ENCODE results near the gene KSR2. TPM values are rescaled to one million over a fixed set of nuclear protein-coding genes. Genes with fewer than 3 reads are reported as not detected.

Gene KSR2
- total and polyA plus RNA-seq, 10 of the 15 experiments (the other 5 are each of a cell fraction or from before 2014, with no cell fraction given): under 0.01 to 1.5 (median 0.01) TPM; not detected in 3

- CTCF ChIA-PET: interaction anchor here (1.1 to 5.2 kb wide), 17 partner anchors 10 to 1076 kb away, joined by 3 to 78 read pairs (median 8); no protein-coding TSS in a partner anchor
- Histone ChIP-seq H2AFZ (ENCODE audit: control insufficient read depth, low read depth, low read length) (no peak overlapping the region), H3K36me3 (ENCODE audit: control insufficient read depth in 2 of 2, insufficient read depth in 2 of 2, low read length in 1 of 2) (no peaks in the 10 kb centered on the region), H3K4me2 (ENCODE audit: control insufficient read depth, insufficient read depth) (no peak overlapping the region), H4K20me1 (ENCODE audit: control insufficient read depth, insufficient read depth) (no peaks in the 10 kb centered on the region), H3K4me1 (ENCODE audit: control insufficient read depth, insufficient read depth, low read length) (no peaks in the 10 kb centered on the region), H3K27ac (ENCODE audit: control insufficient read depth, insufficient read depth) (no peak overlapping the region), H3K27me3 (replicated peaks in 1 of 2; ENCODE audit: control insufficient read depth in 2 of 2, insufficient read depth in 2 of 2, low read length in 1 of 2) (no peaks in the 10 kb centered on the region; a peak in 1 of 4 replicates), H3K79me2 (ENCODE audit: control insufficient read depth, insufficient read depth, low read length) (no peaks in the 10 kb centered on the region), H3K4me3 (no peak overlapping the region), H3K9me3 (replicated peaks; ENCODE audit: control insufficient read depth, insufficient read depth, low read length) (no peaks in the 10 kb centered on the region), H3K9ac (ENCODE audit: control insufficient read depth, insufficient read depth, low read length) (no peak overlapping the region)
- whole genome bisulfite sequencing (ENCODE audit: insufficient coverage, insufficient replicate concordance, low lambda C conversion rate, missing lambda C conversion rate): 41% methylated on average over 9 of the region's 9 CpGs
- no peak for FAIRE-seq
- RAD21 ChIA-PET (ENCODE audit: unreplicated experiment): interaction anchor here (1.7 to 2.9 kb wide), 4 partner anchors 13 to 600 kb away, joined by 10 to 22 read pairs (median 14); no protein-coding TSS in a partner anchor
- no TSS peak for BruUV-seq (replicated peaks)
- ATAC-seq: no peak
- in situ Hi-C loops (cut with MboI) (loop anchor here (5.0 kb wide), 1 partner anchor 469 kb away; no protein-coding TSS in a partner anchor), intact Hi-C loops (cut with micrococcal nuclease; ENCODE audit: unreplicated experiment) (loop anchor here (2.0 to 5.0 kb wide), 2 partner anchors 249 to 600 kb away; no protein-coding TSS in a partner anchor)
- no peak for DNase-seq (ENCODE audit: low read depth, low spot score)
- POLR2A ChIA-PET: no interaction called here
- SMC1A ChIA-PET (ENCODE audit: uncharacterized antibody, unreplicated experiment): interaction anchor here (0.9 to 2.4 kb wide), 7 partner anchors 25 to 469 kb away, joined by 3 to 25 read pairs (median 5); no protein-coding TSS in a partner anchor
- TF ChIP-seq HCFC1 (IDR thresholded peaks at IDR 0.05; ENCODE audit: low read length): no peak
- TF ChIP-seq CUX1 (IDR thresholded peaks at IDR 0.05; ENCODE audit: insufficient replicate concordance, low read depth, low read length): no peak
- TF ChIP-seq ELK1 (IDR thresholded peaks at IDR 0.05; ENCODE audit: low read depth, low read length): no peak
- no peak for TF ChIP-seq DPF2 (IDR thresholded peaks at IDR 0.05)
- TF ChIP-seq YBX1 (IDR thresholded peaks at IDR 0.05): no peak
- no peak for TF ChIP-seq CEBPZ (IDR thresholded peaks at IDR 0.05; ENCODE audit: low read depth, low read length)
- TF ChIP-seq NKRF (conservative IDR thresholded peaks at IDR 0.05): no peak
- no peak for TF ChIP-seq MXI1 (IDR thresholded peaks at IDR 0.05; ENCODE audit: low read depth, low read length)
- no peak for TF ChIP-seq NR2C2 (IDR thresholded peaks at IDR 0.05; ENCODE audit: borderline replicate concordance, control insufficient read depth, insufficient read length, low read depth)
- TF ChIP-seq ZNF217 (IDR thresholded peaks at IDR 0.05): no peak
- no peak for TF ChIP-seq TCF7 (IDR thresholded peaks at IDR 0.05; ENCODE audit: borderline replicate concordance)
These were observed 132.3 kb downstream of the KSR2 start for GRCh38 chr12:117836476-117836875.

Measured in GM12878 (cell line).